ENCODE results near the gene RRP7A.
"Not testable (repeated sequence)": the region's sequence is repeated elsewhere in the genome, so short reads cannot be mapped to it uniquely, and the experiment has no call there.

GRCh38 chr22:42537199-42537831 lies 17.7 kb upstream of the RRP7A start:
- not testable (repeated sequence) for TF ChIP-seq POLR2A, CTCF (IDR thresholded peaks at IDR 0.05)
